ENCODE measurements around the gene CACNA1E. TPM values are rescaled to one million over a fixed set of nuclear protein-coding genes. Genes with fewer than 3 reads are reported as not detected.

CACNA1E gene
- total RNA-seq, 1 donor from 2014 or later, result 0.35 TPM

DNA sequence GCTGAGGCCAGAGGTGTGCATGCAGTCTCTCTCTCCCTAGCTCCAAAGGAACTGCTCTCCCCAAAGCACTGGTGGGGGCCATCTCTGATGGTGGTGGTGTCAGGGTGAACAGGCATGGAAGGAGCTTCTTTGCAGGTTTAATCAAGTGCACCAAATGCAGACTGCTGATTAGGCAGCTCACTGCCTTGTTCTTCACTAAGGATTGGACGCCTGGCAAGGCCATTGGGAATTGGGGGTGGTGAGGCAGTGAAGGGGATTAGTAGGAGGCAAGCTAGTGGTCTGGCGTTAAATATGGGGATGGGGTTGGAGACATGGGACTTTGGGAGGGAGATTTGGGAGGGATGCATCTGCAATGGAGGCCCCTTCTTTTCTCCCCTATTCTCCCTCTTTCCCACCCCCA, 1.5 kb downstream of the CACNA1E start:
- DNase-seq (ENCODE audit: low read depth), result no peak

GRCh38 chr1:181485287-181486097, 2.2 kb downstream of the CACNA1E start:
- no peak for DNase-seq (ENCODE audit: low read depth)

DNA sequence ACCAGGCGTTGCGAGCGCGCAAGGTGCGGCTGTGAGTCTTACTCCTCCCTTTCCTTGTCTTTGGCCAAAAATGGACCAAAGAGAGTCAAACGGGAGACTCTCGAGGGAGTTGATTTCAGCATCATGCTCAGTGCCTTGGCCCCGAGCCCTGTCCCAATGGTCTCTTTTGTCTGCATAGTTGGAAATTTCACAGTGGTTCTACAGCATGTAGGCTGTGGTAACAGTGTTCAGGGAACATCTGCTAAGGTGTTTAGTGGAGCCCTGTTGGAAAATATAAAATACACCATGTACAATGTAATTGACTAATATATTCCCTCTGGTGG, 2.7 kb downstream of the CACNA1E start:
- DNase-seq (ENCODE audit: low read depth), result no peak

GRCh38 chr1:181488866-181489265, 5.5 kb downstream of the CACNA1E start:
- no peak for DNase-seq (ENCODE audit: low read depth)

- no peak for DNase-seq (ENCODE audit: low read depth)
Measured at GRCh38 chr1:181490276-181490675, 7.0 kb downstream of the CACNA1E start.

DNA sequence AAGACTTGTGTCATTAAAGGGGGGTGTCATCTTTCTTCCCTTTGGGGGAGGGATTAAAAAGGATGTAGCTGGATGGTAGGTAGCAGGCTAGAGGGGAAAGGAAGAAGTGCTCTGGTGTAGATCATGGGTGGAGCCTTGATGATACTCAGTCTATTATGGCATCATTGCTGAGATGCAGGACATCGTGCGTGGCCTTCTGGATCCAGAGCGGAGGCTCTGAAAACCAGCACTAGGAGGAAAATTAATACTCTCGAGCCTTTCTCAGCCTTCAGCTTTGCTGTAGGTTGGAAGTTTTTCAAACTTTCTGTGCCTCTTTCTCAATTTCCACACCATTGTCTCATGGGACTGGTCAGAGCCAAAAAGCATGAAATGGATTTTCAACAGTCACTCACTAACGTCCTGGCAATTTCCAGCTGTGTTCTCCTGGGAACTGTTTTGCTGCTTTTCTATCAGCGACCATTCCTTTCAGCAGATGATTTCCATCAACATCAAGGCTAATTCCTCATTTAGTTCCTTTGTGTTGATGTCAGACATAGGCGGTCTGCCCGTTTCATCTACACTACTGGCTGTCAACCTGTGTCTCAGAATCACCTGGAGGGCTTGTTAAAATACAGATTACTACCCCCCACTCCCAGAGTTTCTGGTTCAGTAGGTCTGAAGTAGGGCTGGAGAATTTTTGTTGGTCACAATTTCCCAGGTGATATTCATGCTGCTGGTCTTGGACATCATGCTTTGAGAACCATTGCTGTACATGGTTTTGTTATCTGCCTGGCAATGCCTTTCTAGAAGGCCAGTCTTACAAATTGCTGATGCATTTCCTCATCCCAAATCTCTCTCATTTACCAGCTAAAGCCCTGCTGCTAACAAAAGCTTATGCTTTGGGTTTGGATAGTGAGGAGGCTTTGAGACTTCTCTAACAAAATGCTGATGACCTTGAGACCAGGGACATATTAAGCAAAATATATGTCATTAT, 7.7 kb downstream of the CACNA1E start:
- no peak for DNase-seq (ENCODE audit: low read depth)

DNA sequence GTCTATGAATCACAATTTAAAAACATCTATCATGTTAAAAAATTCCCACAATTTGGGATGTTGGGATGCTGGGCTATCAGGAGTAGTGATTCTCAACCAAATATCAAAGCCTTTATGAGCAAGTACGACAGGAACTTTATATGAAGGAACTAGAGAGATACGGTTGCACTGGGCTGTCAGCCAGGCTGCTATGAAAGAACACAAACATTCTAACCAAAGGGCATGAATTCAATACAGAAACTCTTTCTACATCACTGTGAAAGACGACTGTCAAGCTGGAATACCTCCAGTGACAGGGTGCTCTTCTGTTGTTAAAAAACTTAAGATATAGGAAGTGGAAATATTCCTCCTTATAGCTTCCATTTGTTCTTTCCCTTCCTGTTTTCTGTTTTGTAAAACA, 9.8 kb downstream of the CACNA1E start:
- no peak for DNase-seq (ENCODE audit: low read depth)

GRCh38 chr1:181493885-181494284, 10.6 kb downstream of the CACNA1E start:
- DNase-seq (ENCODE audit: low read depth), result no peak

DNA sequence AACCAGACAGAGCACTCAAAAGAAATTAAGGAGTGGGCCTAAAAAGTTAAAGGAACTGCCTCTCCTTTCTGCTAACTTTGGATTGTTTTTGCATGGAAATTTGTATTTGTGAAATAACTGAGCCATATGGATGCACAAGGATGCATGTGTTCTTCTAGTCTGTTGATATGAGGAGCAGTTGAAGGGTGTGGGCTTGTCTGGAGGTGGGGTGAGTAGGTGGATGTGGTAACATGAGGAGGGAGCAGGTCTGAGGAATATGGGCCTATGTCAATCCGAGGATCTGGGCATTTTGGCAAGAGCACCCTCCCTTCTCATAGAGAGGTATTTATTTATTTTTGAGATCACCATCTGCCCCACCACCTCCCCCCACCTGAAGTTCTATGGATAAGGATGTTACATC, 13.4 kb downstream of the CACNA1E start:
- DNase-seq (ENCODE audit: low read depth), result no peak

- DNase-seq (ENCODE audit: low read depth), result no peak
Measured at GRCh38 chr1:181497870-181498269, 14.6 kb downstream of the CACNA1E start.

- no peak for DNase-seq (ENCODE audit: low read depth)
Measured at GRCh38 chr1:181499825-181500224, 16.5 kb downstream of the CACNA1E start.

DNA sequence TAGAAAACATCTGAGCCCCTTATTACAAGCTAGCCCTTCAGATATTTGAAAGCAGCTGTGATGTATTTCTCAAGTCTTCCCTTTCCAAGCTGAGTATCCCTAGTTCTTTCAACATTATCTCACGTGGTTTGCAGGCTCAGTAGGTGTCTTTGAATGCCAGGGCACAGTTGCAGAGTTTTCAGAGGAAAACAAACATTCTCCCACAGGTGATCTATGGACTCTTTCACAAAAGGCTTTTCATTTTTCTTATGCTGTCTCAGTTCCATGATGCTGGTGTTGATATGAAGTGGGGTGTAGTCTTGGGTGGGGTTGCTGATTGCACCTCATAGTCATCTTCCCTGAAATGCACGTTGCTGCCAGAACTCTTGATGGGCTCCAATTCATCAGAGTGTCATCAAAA, 17.3 kb downstream of the CACNA1E start:
- DNase-seq (ENCODE audit: low read depth), result no peak

DNA sequence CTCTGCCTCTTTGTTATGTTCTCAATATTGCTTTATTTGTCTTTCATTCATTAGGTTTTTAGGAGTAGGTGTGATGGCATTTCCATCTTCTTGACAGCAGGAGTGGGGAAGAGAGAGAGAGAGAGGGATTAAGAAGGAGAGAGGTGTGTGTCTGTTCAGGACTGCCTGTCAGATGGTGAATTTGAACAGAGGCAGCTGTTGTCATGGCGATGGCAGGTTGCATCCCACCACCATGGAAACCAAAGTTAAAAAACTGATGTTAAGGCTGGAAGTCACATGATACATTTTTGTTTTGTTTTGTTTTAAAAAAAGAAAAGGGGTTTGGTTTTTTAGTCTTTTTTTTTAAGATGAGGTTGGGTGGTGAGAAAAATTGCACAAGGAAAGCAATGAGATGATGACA, 18.3 kb downstream of the CACNA1E start:
- no peak for DNase-seq (ENCODE audit: low read depth)

GRCh38 chr1:181503171-181503810, 20.0 kb downstream of the CACNA1E start:
- DNase-seq (ENCODE audit: low read depth), result no peak

- DNase-seq (ENCODE audit: low read depth), result no peak
Measured at GRCh38 chr1:181504399-181504842, 21.1 kb downstream of the CACNA1E start.

GRCh38 chr1:181506563-181507353, 23.4 kb downstream of the CACNA1E start:
- DNase-seq (ENCODE audit: low read depth), result no peak

DNA sequence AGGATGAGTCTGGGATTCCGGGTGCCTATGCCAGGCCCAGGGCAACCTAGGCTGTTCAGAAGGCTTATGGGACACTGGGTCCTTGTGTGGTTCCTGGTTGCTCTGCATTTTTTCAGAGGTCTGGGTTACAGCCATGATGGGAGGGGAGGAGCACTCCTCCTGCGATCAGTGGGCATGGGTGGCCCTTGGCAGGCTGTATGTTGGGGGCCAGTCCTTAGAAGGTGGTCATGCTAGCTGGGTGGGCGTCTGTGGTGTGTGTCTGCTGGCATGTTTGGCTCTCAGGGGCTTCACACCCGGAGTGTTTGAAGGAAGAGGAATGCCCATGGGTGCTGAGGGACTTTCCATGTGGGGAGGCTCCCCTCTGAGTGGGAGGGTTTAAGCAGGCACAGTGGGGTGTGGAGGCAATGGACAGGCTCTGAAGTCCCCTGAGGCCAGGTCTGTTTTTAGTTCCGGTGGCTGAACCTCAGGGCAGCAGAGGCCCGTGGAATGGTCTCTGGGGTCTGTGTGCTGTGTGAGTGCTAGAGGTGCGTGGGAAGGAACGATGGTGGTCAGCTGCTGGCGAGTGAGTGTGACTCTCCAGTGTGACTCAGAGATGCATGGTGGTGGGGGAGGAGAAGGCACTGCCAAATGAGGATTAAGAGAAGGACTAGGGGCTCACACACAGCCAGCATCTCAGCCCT, 25.3 kb downstream of the CACNA1E start:
- no peak for DNase-seq (ENCODE audit: low read depth)

GRCh38 chr1:181513786-181514297, 30.5 kb downstream of the CACNA1E start:
- DNase-seq (ENCODE audit: low read depth), result no peak

GRCh38 chr1:181514298-181515290, 31.3 kb downstream of the CACNA1E start:
- DNase-seq (ENCODE audit: low read depth), result no peak
